Endothelial cell of umbilical vein (primary cell): Measurements from ENCODE around the gene TMEM167A. TPM values are rescaled to one million over a fixed set of nuclear protein-coding genes. Genes with fewer than 3 reads are reported as not detected.
A peak's percentile ranks its signal among the peaks of the same experiment; 100 is the strongest.

Experiments
- BruUV-seq: library from RNA; stranded (reverse); fragments of 400-500 nt; replicated peaks from 2 replicates; lab custom pipeline; 2021; lab: Mats Ljungman, UMichigan
- CTCF ChIA-PET: fragments of 300-600, 350-600 bp; sonication (Branson Sonifier 250); formaldehyde crosslinking; loops from one replicate; lab custom pipeline; 2021; ENCODE audit warnings: antibody characterized with exemption, inconsistent platforms; lab: Charles Lee
- POLR2A ChIA-PET: fragments of 300-600, 350-600 bp; sonication (Branson Sonifier 250); formaldehyde crosslinking; loops from one replicate; lab custom pipeline; 2021; ENCODE audit warnings: antibody characterized with exemption, inconsistent platforms; lab: Charles Lee
- DNase-seq: peaks from one replicate; pipeline ENCODE4 v3.0.0-alpha.2; 2011; ENCODE audit warnings: low read depth, low spot score
- FAIRE-seq: peaks from 2 replicates; lab custom pipeline; 2011; peaks lifted over from hg19 to GRCh38; lab: Jason Lieb, UNC
- H2AFZ ChIP-seq: 2 replicates; pipeline ENCODE4 v1.6.0; 2012; ENCODE audit warnings: low read depth, low read length, control low read depth, inconsistent platforms
- H3K27ac ChIP-seq: 2 replicates; pipeline ENCODE4 v1.5.1; 2011; ENCODE audit warnings: low read depth, mild to moderate bottlenecking, control low read depth, low read length, moderate library complexity; ENCODE audit not compliant: insufficient read depth
- H3K27me3 ChIP-seq, 2 experiments: 2 replicates each; pipeline versions ENCODE4 v1.6.0 to v1.6.1; 2011; ENCODE audit warnings: low read length in 2 of 2, mixed read lengths in 1 of 2; ENCODE audit not compliant: control insufficient read depth in 2 of 2, insufficient read depth in 2 of 2
- H3K36me3 ChIP-seq, 2 experiments: 2 replicates in 1 of 2; 3 replicates in 1 of 2; pipeline ENCODE4 v1.5.1; 2011; ENCODE audit warnings: low read length in 2 of 2, mild to moderate bottlenecking in 1 of 2, moderate library complexity in 1 of 2; ENCODE audit not compliant: control insufficient read depth in 2 of 2, insufficient read depth in 2 of 2; ENCODE audit errors: extremely low read depth in 1 of 2
- H3K4me1 ChIP-seq: 3 replicates; pipeline ENCODE4 v1.5.1; 2011; ENCODE audit warnings: mild to moderate bottlenecking, low read length; ENCODE audit not compliant: control insufficient read depth, insufficient read depth; ENCODE audit errors: extremely low read depth
- H3K4me2 ChIP-seq: 2 replicates; pipeline ENCODE4 v1.6.1; 2011; ENCODE audit warnings: low read length, control low read depth, mixed read lengths; ENCODE audit not compliant: insufficient read depth
- H3K4me3 ChIP-seq, 3 experiments: fragments of 200-600 bp in 1 of 3; sonication (generic), shearing (Covaris generic) in 1 of 3; replicated peaks in 1 of 3; 2 replicates each; pipeline ENCODE4 v1.5.1; 2011 to 2016; ENCODE audit warnings: control low read depth in 3 of 3, low read length in 3 of 3, mild to moderate bottlenecking in 2 of 3, inconsistent platforms in 1 of 3, low read depth in 1 of 3, moderate library complexity in 1 of 3; ENCODE audit not compliant: insufficient read depth in 1 of 3
- H3K79me2 ChIP-seq: 2 replicates; pipeline ENCODE4 v1.6.0; 2012; ENCODE audit warnings: low read length, inconsistent platforms; ENCODE audit not compliant: control insufficient read depth, insufficient read depth
- H3K9ac ChIP-seq: replicated peaks from 2 replicates; pipeline ENCODE3; 2011; ENCODE audit warnings: low read length, control low read depth; ENCODE audit not compliant: insufficient read depth; ENCODE audit errors: extremely low read depth
- H3K9me1 ChIP-seq: replicated peaks from 3 replicates; pipeline ENCODE4 v1.6.0; 2011; ENCODE audit warnings: mild to moderate bottlenecking, low read length; ENCODE audit not compliant: control insufficient read depth, insufficient read depth; ENCODE audit errors: extremely low read depth
- H3K9me3 ChIP-seq: replicated peaks from 2 replicates; pipeline ENCODE4 v1.5.1; 2012; ENCODE audit warnings: low read length, inconsistent platforms; ENCODE audit not compliant: control insufficient read depth, insufficient read depth
- H4K20me1 ChIP-seq: replicated peaks from 2 replicates; pipeline ENCODE3; 2011; ENCODE audit warnings: mild to moderate bottlenecking, low read length; ENCODE audit not compliant: control insufficient read depth, insufficient read depth; ENCODE audit errors: extremely low read depth
- CTCF ChIP-seq, 2 donors: IDR thresholded peaks; 1 replicate in 1 of 2; 2 replicates in 1 of 2; pipeline ENCODE4 v1.5.1; 2011; ENCODE audit warnings: low read length in 2 of 2, mild to moderate bottlenecking in 2 of 2, moderate library complexity in 2 of 2, control low read depth in 1 of 2, inconsistent platforms in 1 of 2, low read depth in 1 of 2; ENCODE audit not compliant: insufficient read depth in 1 of 2; ENCODE audit errors: extremely low read depth in 1 of 2
- FOS ChIP-seq: IDR thresholded peaks from 2 replicates; pipeline ENCODE4 v1.6.1; 2011; ENCODE audit warnings: mild to moderate bottlenecking, low read length, moderate library complexity, borderline replicate concordance; ENCODE audit not compliant: insufficient read depth
- GATA2 ChIP-seq: IDR thresholded peaks from 2 replicates; pipeline ENCODE4 v1.7.0; 2011; ENCODE audit warnings: low read depth, mild to moderate bottlenecking, moderate library complexity, mixed read lengths, low read length; ENCODE audit not compliant: insufficient read length, insufficient read depth
- JUN ChIP-seq: IDR thresholded peaks from 2 replicates; pipeline ENCODE4 v1.6.1; 2011; ENCODE audit warnings: borderline replicate concordance, low read depth; ENCODE audit not compliant: insufficient read length, insufficient read depth
- MAX ChIP-seq: IDR thresholded peaks from 2 replicates; pipeline ENCODE4 v1.6.1; 2011; ENCODE audit not compliant: insufficient read depth, insufficient read length
- POLR2A ChIP-seq: IDR thresholded peaks from 2 replicates; pipeline ENCODE4 v1.6.1; 2012; ENCODE audit warnings: low read depth, mild to moderate bottlenecking, control low read depth, low read length
- POLR2AphosphoS5 ChIP-seq: IDR thresholded peaks from 2 replicates; pipeline ENCODE4 v1.6.1; 2012; ENCODE audit warnings: low read depth, mild to moderate bottlenecking, control low read depth, low read length, moderate library complexity; ENCODE audit not compliant: insufficient read depth
- dilution Hi-C: fragments of 300-500 bp; cut with MboI; formaldehyde crosslinking; loops from one replicate; pipeline ENCODE4 v1.15.0; 2019; ENCODE audit warnings: low sequenced_read_pairs; ENCODE audit not compliant: extremely low pct_ligation_motif_present
- intact Hi-C: fragments of 100-400 bp; cut with micrococcal nuclease; formaldehyde crosslinking; loops from one replicate; pipeline ENCODE4 v1.10.0; 2022
- polyA plus RNA-seq, 4 experiments: library from polyadenylated mRNA; depleted of rRNA in 3 of 4; stranded (reverse) in 3 of 4; unstranded in 1 of 4; fragments of >200 nt; gene quantifications; 2 replicates each; pipeline versions ENCODE4 v1.2.1 to v1.2.3, GENCODE V29; 2011 to 2012; ENCODE audit warnings: missing spikeins in 1 of 4
- total RNA-seq: library from RNA; stranded (reverse); gene quantifications from 2 replicates; pipeline ENCODE4 v1.2.3, GENCODE V29; 2021

Gene TMEM167A
- total and polyA plus RNA-seq, 2 donors (not counting 3 experiments of a cell fraction or from before 2014, with no cell fraction given) = 20.2 to 64.4 TPM

DNA sequence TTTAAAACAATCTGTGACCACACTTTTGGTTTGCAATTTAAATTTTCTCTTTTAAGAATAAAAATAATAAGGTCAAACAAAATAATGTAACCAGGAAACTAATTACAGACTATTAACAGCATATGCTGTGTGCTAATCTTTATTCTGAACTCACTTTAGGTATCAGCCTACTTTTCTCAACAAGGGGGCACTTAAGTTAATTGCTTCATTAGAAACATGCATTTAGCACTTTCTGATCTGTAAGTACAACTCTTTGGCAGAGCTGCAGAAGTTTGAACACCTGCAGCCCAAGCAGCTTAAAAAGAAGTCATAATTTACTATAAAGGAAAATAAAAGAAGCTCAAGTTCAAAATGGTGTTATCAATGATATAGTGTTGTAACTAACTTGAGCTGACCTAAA is 21.8 kb upstream of the TMEM167A start:
- Histone ChIP-seq H4K20me1 (peaks cover 5% of the 10 kb centered on the region), H3K9me3 (no peaks in the 10 kb centered on the region), H2AFZ (no peak overlapping the region), H3K9ac (no peak overlapping the region), H3K27ac (no peak overlapping the region), H3K27me3 (peaks cover 15 to 31% of the 10 kb centered on the region in 2 experiments), H3K4me3 (no peak overlapping the region), H3K4me1 (peaks cover 16% of the 10 kb centered on the region), H3K4me2 (no peak overlapping the region), H3K36me3 (no peaks in the 10 kb centered on the region), H3K9me1 (no peaks in the 10 kb centered on the region), H3K79me2 (no peaks in the 10 kb centered on the region)
- no peak for FAIRE-seq
- dilution Hi-C loops = no loop called here
- CTCF ChIA-PET = no interaction called here
- DNase-seq = no peak
- intact Hi-C loops = loop anchor here (5.0 to 10.0 kb wide), 2 partner anchors 336 to 373 kb away; partner anchors contain the start of gene VCAN
- no peak for TF ChIP-seq POLR2A
- no peak for TF ChIP-seq GATA2
- TF ChIP-seq CTCF (IDR thresholded peaks at IDR 0.05; ENCODE audit: extremely low read depth in 1 of 2, insufficient read depth in 1 of 2, low read depth in 1 of 2, low read length in 2 of 2) = no peak
- POLR2A ChIA-PET = no interaction called here
- no TSS peak for BruUV-seq

DNA sequence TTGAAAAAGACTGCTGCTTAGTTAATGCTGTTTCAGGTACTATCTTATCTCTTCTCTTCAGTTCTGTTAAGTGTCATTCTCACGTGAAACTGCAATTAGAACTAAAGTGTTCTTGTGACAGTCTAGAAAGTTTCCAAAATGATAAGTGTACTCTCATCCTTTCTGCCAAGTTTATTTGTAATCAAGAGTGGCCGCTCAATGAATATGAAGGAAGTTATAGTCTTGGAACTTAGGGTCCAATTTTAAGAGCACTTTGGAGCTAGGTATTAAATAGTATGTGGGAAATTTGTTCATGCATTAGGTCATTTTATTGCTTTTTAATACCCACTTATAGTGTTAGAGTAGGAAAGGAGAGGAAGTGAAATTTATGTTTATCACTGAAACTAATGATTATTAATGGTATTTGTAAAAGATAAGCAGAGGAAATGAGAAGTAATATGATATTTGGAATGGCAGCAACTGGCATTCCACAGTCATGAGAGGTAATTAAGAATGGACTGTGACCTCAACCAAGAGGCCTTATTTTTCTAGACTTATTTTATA is 20.6 kb upstream of the TMEM167A start:
- Histone ChIP-seq H3K4me2 (peak overlapping the region; percentile 49), H3K27me3 (peaks cover 15 to 31% of the 10 kb centered on the region in 2 experiments), H3K9me3 (no peaks in the 10 kb centered on the region), H3K27ac (no peak overlapping the region), H2AFZ (no peak overlapping the region), H3K79me2 (no peaks in the 10 kb centered on the region), H3K36me3 (no peaks in the 10 kb centered on the region), H3K9ac (no peak overlapping the region), H4K20me1 (peaks cover 5% of the 10 kb centered on the region), H3K9me1 (no peaks in the 10 kb centered on the region), H3K4me3 (no peak overlapping the region), H3K4me1 (peaks cover 16% of the 10 kb centered on the region)
- dilution Hi-C loops = no loop called here
- CTCF ChIA-PET = interaction anchor here (1.0 kb wide), 1 partner anchor 21 kb away, joined by 3 read pairs; the partner anchor contains the start of genes TMEM167A and XRCC4
- DNase-seq (peak; percentile 73), FAIRE-seq (no peak)
- intact Hi-C loops = loop anchor here (1.0 to 10.0 kb wide), 3 partner anchors 337 to 745 kb away; partner anchors contain the start of gene VCAN
- BruUV-seq = no TSS peak
- peak; percentile 62 for TF ChIP-seq JUN
- peak; percentile 83 for TF ChIP-seq GATA2
- peak; percentile 66 for TF ChIP-seq POLR2AphosphoS5
- TF ChIP-seq CTCF (IDR thresholded peaks at IDR 0.05; ENCODE audit: extremely low read depth in 1 of 2, insufficient read depth in 1 of 2, low read depth in 1 of 2, low read length in 2 of 2) = no peak
- TF ChIP-seq FOS = peak; percentile 61
- TF ChIP-seq MAX = no peak
- POLR2A ChIA-PET = no interaction called here
